HFFc6 (cell line): ENCODE measurements around the gene ZC3H11A. TPM values are rescaled to one million over a fixed set of nuclear protein-coding genes. Genes with fewer than 3 reads are reported as not detected.
"Not testable (repeated sequence)": the region's sequence is repeated elsewhere in the genome, so short reads cannot be mapped to it uniquely, and the experiment has no call there.

Experiments
- DNase-seq: peaks from one replicate; pipeline ENCODE4 v3.0.0-alpha.2; 2018
- H3K27ac Mint-ChIP-seq: 2 replicates; pipeline ENCODE4 v1.8.0; 2020; ENCODE audit warnings: mild to moderate bottlenecking, mixed read lengths
- H3K27me3 Mint-ChIP-seq: 2 replicates; pipeline ENCODE4 v1.8.0; 2021; ENCODE audit warnings: mild to moderate bottlenecking, moderate library complexity, mixed read lengths; ENCODE audit not compliant: insufficient read depth
- H3K36me3 Mint-ChIP-seq: 2 replicates; pipeline ENCODE4 v1.8.0; 2021; ENCODE audit warnings: low read depth, mixed read lengths
- H3K4me1 Mint-ChIP-seq: 2 replicates; pipeline ENCODE4 v1.8.0; 2020; ENCODE audit warnings: low read depth, mixed read lengths
- H3K4me3 Mint-ChIP-seq: 2 replicates; pipeline ENCODE4 v1.8.0; 2020; ENCODE audit warnings: mild to moderate bottlenecking, moderate library complexity, mixed read lengths
- H3K9me3 Mint-ChIP-seq: 2 replicates; pipeline ENCODE4 v1.8.0; 2020; ENCODE audit warnings: mild to moderate bottlenecking, mixed read lengths
- total RNA-seq, 6 experiments: library from RNA; stranded (reverse); fragmentation: NEBNext Ultra II Directional; extraction: Animal tissue kit (Norgen Biotek cat#: 25700); gene quantifications; 2 replicates in 1 of 6; 3 replicates in 5 of 6; pipeline ENCODE4 v1.2.3, GENCODE V29; 2021
- TF ChIP-seq, protein P1 (sequence below): fragments of 200-600 bp; sonication (generic); IDR thresholded peaks from 2 replicates; pipeline ENCODE4 v1.5.0; 2021; ENCODE audit warnings: antibody characterized with exemption, mild to moderate bottlenecking

The ZC3H11A gene
- total RNA-seq, 6 experiments from 2014 or later = 53.7 to 66.3 (median 59.2) TPM

DNA sequence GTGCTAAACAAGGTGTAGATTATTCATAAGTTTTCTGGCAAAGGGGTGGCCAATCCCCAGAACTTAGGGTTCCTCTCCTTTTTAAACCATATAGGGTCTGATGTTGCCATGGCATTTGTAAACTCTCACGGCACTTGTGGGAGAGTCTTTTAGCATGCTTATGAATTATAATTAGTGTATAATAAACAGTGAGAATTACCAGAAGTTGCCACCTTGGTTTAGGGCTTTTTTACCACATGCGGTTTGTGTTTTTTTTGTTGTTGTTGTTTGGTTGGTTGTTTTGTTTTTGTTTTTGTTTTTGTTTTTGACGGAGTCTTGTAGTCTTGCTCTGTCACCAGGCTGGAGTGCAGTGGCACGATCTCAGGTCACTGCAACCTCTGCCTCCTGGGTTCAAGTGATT, 39.4 kb upstream of the ZC3H11A start:
- Mint-ChIP-seq H3K4me1 (peaks cover 19% of the 10 kb centered on the region), H3K27me3 (no peaks in the 10 kb centered on the region; the same call in 1 of the 2 replicates), H3K4me3 (no peak overlapping the region), H3K27ac (no peak overlapping the region), H3K36me3 (no peaks in the 10 kb centered on the region), H3K9me3 (no peaks in the 10 kb centered on the region)
- TF ChIP-seq, protein P1, sequence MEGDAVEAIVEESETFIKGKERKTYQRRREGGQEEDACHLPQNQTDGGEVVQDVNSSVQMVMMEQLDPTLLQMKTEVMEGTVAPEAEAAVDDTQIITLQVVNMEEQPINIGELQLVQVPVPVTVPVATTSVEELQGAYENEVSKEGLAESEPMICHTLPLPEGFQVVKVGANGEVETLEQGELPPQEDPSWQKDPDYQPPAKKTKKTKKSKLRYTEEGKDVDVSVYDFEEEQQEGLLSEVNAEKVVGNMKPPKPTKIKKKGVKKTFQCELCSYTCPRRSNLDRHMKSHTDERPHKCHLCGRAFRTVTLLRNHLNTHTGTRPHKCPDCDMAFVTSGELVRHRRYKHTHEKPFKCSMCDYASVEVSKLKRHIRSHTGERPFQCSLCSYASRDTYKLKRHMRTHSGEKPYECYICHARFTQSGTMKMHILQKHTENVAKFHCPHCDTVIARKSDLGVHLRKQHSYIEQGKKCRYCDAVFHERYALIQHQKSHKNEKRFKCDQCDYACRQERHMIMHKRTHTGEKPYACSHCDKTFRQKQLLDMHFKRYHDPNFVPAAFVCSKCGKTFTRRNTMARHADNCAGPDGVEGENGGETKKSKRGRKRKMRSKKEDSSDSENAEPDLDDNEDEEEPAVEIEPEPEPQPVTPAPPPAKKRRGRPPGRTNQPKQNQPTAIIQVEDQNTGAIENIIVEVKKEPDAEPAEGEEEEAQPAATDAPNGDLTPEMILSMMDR = no peak
- DNase-seq = no peak

- not testable (repeated sequence) for H3K27ac Mint-ChIP-seq, H3K9me3 Mint-ChIP-seq, H3K4me3 Mint-ChIP-seq, H3K27me3 Mint-ChIP-seq, H3K36me3 Mint-ChIP-seq
- peak; percentile 14 for DNase-seq
- peaks cover 15% of the 10 kb centered on the region for H3K4me1 Mint-ChIP-seq
Measured at GRCh38 chr1:203758749-203759148, 36.7 kb upstream of the ZC3H11A start.

- Mint-ChIP-seq H3K36me3 (no peaks in the 10 kb centered on the region), H3K27ac (no peak overlapping the region), H3K4me3 (no peak overlapping the region), H3K4me1 (peaks cover 15% of the 10 kb centered on the region), H3K9me3 (no peaks in the 10 kb centered on the region), H3K27me3 (peaks cover 4% of the 10 kb centered on the region)
- no peak for DNase-seq
- TF ChIP-seq, protein P1 = no peak
Measured at GRCh38 chr1:203760506-203760905, 34.9 kb upstream of the ZC3H11A start.

GRCh38 chr1:203761958-203762357, 33.5 kb upstream of the ZC3H11A start:
- H3K4me1 Mint-ChIP-seq, H3K36me3 Mint-ChIP-seq, H3K9me3 Mint-ChIP-seq, DNase-seq, H3K27me3 Mint-ChIP-seq, H3K4me3 Mint-ChIP-seq, H3K27ac Mint-ChIP-seq: not testable (repeated sequence)

DNA sequence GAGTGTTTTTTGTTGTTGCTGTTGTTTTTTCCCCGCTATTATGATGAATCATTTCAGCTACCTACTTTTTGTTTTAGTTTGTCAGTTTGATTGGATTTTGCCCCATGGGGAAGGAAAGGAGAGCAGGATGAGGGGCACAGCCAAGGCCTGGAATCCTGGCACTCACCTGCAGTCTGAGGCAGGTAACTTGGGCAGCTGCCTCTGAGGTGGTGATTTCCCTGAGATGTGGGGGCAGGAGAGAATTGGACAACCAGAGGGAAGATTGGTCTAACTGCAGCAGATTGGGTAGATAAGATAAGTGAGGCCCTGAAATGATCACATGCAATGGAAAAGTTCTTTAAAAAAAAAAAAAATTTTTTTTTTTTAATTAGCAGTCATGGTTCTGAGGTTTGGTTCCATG, 31.9 kb upstream of the ZC3H11A start:
- TF ChIP-seq, protein P1 = no peak
- H3K27ac Mint-ChIP-seq = no peak overlapping the region
- H3K9me3 Mint-ChIP-seq = no peaks in the 10 kb centered on the region
- DNase-seq = no peak
- peaks cover 5% of the 10 kb centered on the region for H3K4me1 Mint-ChIP-seq
- H3K4me3 Mint-ChIP-seq = no peak overlapping the region
- H3K27me3 Mint-ChIP-seq = peaks cover 4% of the 10 kb centered on the region
- H3K36me3 Mint-ChIP-seq = no peaks in the 10 kb centered on the region

GRCh38 chr1:203764105-203765028, 31.1 kb upstream of the ZC3H11A start:
- TF ChIP-seq, protein P1 = no peak
- no peaks in the 10 kb centered on the region for H3K9me3 Mint-ChIP-seq
- H3K4me1 Mint-ChIP-seq = peaks cover 12% of the 10 kb centered on the region
- no peaks in the 10 kb centered on the region for H3K36me3 Mint-ChIP-seq
- no peak overlapping the region for H3K4me3 Mint-ChIP-seq
- DNase-seq = no peak
- peaks cover 4% of the 10 kb centered on the region for H3K27me3 Mint-ChIP-seq
- no peak overlapping the region for H3K27ac Mint-ChIP-seq
